HEK293 (cell line): ENCODE measurements around the gene SLC66A2.

ENCODE experiments used
- GLI2 ChIP-seq: fragments of 450-650 bp; formaldehyde crosslinking; IDR thresholded peaks from 2 replicates; pipeline ENCODE4; 2017; ENCODE audit warnings: missing biosample characterization, missing genetic modification characterization, low read depth, borderline replicate concordance
- GLIS1 ChIP-seq: fragments of 450-650 bp; formaldehyde crosslinking; IDR thresholded peaks from 2 replicates; pipeline ENCODE4 v1.5.1; 2016; ENCODE audit warnings: missing biosample characterization, missing genetic modification characterization
- KLF1 ChIP-seq: fragments of 450-650 bp; formaldehyde crosslinking; IDR thresholded peaks from 2 replicates; pipeline ENCODE4 v1.5.1; 2016; ENCODE audit warnings: missing biosample characterization, missing genetic modification characterization
- KLF16 ChIP-seq: fragments of 450-650 bp; formaldehyde crosslinking; IDR thresholded peaks from 2 replicates; pipeline ENCODE4 v1.5.1; 2017; ENCODE audit warnings: missing biosample characterization, missing genetic modification characterization
- KLF7 ChIP-seq: fragments of 450-650 bp; formaldehyde crosslinking; IDR thresholded peaks from 2 replicates; pipeline ENCODE4 v1.5.1; 2016; ENCODE audit warnings: missing biosample characterization, missing genetic modification characterization, borderline replicate concordance
- WT1 ChIP-seq: fragments of 450-650 bp; formaldehyde crosslinking; IDR thresholded peaks from 2 replicates; pipeline ENCODE4 v1.5.1; 2016; ENCODE audit warnings: missing biosample characterization, missing genetic modification characterization
- ZBTB20 ChIP-seq: fragments of 450-650 bp; formaldehyde crosslinking; IDR thresholded peaks from 2 replicates; pipeline ENCODE4 v1.5.1; 2016; ENCODE audit warnings: missing biosample characterization, missing genetic modification characterization
- ZFP3 ChIP-seq: fragments of 450-650 bp; formaldehyde crosslinking; IDR thresholded peaks from 2 replicates; pipeline ENCODE4 v1.5.1; 2016; ENCODE audit warnings: low read depth, missing biosample characterization, missing genetic modification characterization
- ZSCAN30 ChIP-seq: fragments of 450-650 bp; IDR thresholded peaks from 2 replicates; pipeline ENCODE4 v1.5.1; 2018; ENCODE audit warnings: missing biosample characterization, mild to moderate bottlenecking, missing genetic modification characterization, moderate library complexity
- TF ChIP-seq, protein P1 (sequence below): fragments of 450-650 bp; formaldehyde crosslinking; IDR thresholded peaks from 2 replicates; pipeline ENCODE4 v1.5.1; 2016; ENCODE audit warnings: missing biosample characterization, missing genetic modification characterization
- TF ChIP-seq, protein P2 (sequence below): fragments of 450-650 bp; formaldehyde crosslinking; IDR thresholded peaks from 2 replicates; pipeline ENCODE4 v1.5.1; 2016; ENCODE audit warnings: missing biosample characterization, missing genetic modification characterization
- TF ChIP-seq, protein P3 (sequence below): fragments of 450-650 bp; formaldehyde crosslinking; IDR thresholded peaks from 2 replicates; pipeline ENCODE4 v1.5.1; 2016; ENCODE audit warnings: missing biosample characterization, missing genetic modification characterization
- TF ChIP-seq, protein P4 (sequence below): fragments of 450-650 bp; formaldehyde crosslinking; IDR thresholded peaks from 2 replicates; pipeline ENCODE4 v1.5.1; 2016; ENCODE audit warnings: missing biosample characterization, missing genetic modification characterization, borderline replicate concordance
- TF ChIP-seq, protein P5 (sequence below): fragments of 450-650 bp; formaldehyde crosslinking; IDR thresholded peaks from 2 replicates; pipeline ENCODE4 v1.5.1; 2016; ENCODE audit warnings: missing biosample characterization, missing genetic modification characterization

DNA sequence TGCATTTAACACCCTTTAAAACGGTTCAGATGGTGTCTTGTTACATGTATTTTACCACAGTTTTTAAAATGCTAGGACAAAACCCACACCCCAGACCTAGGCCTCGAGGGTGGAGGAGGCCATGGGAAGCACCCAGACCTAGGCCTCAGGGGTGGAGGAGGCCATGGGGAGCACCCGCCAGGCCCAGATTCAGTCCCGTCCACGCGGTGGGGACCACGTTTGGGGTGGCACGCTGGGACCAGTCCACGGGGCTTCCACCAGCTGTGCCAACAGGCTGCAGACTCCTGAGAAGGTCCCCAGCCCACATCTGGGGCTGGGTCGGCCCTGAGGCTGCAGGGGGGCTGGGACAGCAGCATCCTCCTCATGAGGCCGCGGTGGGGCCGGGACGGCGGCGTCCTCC lies 63.4 kb downstream of the SLC66A2 start:
- no peak for TF ChIP-seq WT1
- no peak for TF ChIP-seq ZSCAN30 (tag by site-specific recombination)
- TF ChIP-seq GLI2: no peak
- TF ChIP-seq, protein P1, sequence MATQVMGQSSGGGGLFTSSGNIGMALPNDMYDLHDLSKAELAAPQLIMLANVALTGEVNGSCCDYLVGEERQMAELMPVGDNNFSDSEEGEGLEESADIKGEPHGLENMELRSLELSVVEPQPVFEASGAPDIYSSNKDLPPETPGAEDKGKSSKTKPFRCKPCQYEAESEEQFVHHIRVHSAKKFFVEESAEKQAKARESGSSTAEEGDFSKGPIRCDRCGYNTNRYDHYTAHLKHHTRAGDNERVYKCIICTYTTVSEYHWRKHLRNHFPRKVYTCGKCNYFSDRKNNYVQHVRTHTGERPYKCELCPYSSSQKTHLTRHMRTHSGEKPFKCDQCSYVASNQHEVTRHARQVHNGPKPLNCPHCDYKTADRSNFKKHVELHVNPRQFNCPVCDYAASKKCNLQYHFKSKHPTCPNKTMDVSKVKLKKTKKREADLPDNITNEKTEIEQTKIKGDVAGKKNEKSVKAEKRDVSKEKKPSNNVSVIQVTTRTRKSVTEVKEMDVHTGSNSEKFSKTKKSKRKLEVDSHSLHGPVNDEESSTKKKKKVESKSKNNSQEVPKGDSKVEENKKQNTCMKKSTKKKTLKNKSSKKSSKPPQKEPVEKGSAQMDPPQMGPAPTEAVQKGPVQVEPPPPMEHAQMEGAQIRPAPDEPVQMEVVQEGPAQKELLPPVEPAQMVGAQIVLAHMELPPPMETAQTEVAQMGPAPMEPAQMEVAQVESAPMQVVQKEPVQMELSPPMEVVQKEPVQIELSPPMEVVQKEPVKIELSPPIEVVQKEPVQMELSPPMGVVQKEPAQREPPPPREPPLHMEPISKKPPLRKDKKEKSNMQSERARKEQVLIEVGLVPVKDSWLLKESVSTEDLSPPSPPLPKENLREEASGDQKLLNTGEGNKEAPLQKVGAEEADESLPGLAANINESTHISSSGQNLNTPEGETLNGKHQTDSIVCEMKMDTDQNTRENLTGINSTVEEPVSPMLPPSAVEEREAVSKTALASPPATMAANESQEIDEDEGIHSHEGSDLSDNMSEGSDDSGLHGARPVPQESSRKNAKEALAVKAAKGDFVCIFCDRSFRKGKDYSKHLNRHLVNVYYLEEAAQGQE (tag by site-specific recombination): no peak
- TF ChIP-seq, protein P2, sequence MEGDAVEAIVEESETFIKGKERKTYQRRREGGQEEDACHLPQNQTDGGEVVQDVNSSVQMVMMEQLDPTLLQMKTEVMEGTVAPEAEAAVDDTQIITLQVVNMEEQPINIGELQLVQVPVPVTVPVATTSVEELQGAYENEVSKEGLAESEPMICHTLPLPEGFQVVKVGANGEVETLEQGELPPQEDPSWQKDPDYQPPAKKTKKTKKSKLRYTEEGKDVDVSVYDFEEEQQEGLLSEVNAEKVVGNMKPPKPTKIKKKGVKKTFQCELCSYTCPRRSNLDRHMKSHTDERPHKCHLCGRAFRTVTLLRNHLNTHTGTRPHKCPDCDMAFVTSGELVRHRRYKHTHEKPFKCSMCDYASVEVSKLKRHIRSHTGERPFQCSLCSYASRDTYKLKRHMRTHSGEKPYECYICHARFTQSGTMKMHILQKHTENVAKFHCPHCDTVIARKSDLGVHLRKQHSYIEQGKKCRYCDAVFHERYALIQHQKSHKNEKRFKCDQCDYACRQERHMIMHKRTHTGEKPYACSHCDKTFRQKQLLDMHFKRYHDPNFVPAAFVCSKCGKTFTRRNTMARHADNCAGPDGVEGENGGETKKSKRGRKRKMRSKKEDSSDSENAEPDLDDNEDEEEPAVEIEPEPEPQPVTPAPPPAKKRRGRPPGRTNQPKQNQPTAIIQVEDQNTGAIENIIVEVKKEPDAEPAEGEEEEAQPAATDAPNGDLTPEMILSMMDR (tag by site-specific recombination): no peak
- no peak for TF ChIP-seq ZFP3 (tag by site-specific recombination)
- no peak for TF ChIP-seq GLIS1 (tag by site-specific recombination)
- no peak for TF ChIP-seq KLF7 (tag by site-specific recombination)
- TF ChIP-seq, protein P3, sequence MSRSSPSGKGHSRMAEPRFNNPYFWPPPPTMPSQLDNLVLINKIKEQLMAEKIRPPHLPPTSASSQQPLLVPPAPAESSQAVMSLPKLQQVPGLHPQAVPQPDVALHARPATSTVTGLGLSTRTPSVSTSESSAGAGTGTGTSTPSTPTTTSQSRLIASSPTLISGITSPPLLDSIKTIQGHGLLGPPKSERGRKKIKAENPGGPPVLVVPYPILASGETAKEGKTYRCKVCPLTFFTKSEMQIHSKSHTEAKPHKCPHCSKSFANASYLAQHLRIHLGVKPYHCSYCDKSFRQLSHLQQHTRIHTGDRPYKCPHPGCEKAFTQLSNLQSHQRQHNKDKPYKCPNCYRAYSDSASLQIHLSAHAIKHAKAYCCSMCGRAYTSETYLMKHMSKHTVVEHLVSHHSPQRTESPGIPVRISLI (tag by site-specific recombination): no peak
- no peak for TF ChIP-seq KLF1 (tag by site-specific recombination)
- TF ChIP-seq, protein P4, sequence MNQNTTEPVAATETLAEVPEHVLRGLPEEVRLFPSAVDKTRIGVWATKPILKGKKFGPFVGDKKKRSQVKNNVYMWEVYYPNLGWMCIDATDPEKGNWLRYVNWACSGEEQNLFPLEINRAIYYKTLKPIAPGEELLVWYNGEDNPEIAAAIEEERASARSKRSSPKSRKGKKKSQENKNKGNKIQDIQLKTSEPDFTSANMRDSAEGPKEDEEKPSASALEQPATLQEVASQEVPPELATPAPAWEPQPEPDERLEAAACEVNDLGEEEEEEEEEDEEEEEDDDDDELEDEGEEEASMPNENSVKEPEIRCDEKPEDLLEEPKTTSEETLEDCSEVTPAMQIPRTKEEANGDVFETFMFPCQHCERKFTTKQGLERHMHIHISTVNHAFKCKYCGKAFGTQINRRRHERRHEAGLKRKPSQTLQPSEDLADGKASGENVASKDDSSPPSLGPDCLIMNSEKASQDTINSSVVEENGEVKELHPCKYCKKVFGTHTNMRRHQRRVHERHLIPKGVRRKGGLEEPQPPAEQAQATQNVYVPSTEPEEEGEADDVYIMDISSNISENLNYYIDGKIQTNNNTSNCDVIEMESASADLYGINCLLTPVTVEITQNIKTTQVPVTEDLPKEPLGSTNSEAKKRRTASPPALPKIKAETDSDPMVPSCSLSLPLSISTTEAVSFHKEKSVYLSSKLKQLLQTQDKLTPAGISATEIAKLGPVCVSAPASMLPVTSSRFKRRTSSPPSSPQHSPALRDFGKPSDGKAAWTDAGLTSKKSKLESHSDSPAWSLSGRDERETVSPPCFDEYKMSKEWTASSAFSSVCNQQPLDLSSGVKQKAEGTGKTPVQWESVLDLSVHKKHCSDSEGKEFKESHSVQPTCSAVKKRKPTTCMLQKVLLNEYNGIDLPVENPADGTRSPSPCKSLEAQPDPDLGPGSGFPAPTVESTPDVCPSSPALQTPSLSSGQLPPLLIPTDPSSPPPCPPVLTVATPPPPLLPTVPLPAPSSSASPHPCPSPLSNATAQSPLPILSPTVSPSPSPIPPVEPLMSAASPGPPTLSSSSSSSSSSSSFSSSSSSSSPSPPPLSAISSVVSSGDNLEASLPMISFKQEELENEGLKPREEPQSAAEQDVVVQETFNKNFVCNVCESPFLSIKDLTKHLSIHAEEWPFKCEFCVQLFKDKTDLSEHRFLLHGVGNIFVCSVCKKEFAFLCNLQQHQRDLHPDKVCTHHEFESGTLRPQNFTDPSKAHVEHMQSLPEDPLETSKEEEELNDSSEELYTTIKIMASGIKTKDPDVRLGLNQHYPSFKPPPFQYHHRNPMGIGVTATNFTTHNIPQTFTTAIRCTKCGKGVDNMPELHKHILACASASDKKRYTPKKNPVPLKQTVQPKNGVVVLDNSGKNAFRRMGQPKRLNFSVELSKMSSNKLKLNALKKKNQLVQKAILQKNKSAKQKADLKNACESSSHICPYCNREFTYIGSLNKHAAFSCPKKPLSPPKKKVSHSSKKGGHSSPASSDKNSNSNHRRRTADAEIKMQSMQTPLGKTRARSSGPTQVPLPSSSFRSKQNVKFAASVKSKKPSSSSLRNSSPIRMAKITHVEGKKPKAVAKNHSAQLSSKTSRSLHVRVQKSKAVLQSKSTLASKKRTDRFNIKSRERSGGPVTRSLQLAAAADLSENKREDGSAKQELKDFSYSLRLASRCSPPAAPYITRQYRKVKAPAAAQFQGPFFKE: no peak
- no peak for TF ChIP-seq ZBTB20
- no peak for TF ChIP-seq KLF16
- TF ChIP-seq, protein P5, sequence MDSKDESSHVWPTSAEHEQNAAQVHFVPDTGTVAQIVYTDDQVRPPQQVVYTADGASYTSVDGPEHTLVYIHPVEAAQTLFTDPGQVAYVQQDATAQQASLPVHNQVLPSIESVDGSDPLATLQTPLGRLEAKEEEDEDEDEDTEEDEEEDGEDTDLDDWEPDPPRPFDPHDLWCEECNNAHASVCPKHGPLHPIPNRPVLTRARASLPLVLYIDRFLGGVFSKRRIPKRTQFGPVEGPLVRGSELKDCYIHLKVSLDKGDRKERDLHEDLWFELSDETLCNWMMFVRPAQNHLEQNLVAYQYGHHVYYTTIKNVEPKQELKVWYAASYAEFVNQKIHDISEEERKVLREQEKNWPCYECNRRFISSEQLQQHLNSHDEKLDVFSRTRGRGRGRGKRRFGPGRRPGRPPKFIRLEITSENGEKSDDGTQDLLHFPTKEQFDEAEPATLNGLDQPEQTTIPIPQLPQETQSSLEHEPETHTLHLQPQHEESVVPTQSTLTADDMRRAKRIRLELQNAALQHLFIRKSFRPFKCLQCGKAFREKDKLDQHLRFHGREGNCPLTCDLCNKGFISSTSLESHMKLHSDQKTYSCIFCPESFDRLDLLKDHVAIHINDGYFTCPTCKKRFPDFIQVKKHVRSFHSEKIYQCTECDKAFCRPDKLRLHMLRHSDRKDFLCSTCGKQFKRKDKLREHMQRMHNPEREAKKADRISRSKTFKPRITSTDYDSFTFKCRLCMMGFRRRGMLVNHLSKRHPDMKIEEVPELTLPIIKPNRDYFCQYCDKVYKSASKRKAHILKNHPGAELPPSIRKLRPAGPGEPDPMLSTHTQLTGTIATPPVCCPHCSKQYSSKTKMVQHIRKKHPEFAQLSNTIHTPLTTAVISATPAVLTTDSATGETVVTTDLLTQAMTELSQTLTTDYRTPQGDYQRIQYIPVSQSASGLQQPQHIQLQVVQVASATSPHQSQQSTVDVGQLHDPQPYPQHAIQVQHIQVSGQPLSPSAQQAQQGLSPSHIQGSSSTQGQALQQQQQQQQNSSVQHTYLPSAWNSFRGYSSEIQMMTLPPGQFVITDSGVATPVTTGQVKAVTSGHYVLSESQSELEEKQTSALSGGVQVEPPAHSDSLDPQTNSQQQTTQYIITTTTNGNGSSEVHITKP (tag by site-specific recombination): no peak
